LHCN-M2 (cell line): ENCODE results near the gene PTPRK. TPM values are rescaled to one million over a fixed set of nuclear protein-coding genes. Genes with fewer than 3 reads are reported as not detected.

Experiments
- DNase-seq: peaks from one replicate; pipeline ENCODE4 v3.0.0-alpha.2; 2012; ENCODE audit warnings: low read depth
- total RNA-seq: library from RNA; depleted of rRNA; stranded (reverse); fragments of >200 nt; gene quantifications from 2 replicates; pipeline ENCODE4 v1.2.3, GENCODE V29; 2014

The PTPRK gene
- total RNA-seq, 1 experiment from 2014 or later: 50.9 TPM

DNA sequence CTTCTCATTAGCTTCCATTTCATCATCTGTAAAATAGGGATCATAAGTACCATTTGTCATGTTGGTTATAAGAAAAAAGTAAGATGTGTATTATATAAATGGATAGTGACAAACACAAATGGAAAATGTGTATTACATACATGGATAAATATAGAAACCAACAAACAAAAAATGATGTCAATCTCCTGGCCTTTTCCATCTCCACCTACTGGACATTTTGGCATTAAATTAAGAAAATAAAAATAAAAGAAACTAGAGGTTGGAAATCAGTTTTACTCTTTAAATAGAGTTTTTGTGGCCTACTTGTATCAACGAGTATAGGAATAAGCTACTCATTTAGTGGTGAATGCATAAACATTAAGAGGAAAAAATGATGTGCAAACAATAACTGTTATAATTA lies 552.0 kb downstream of the PTPRK start:
- DNase-seq: no peak

GRCh38 chr6:127967708-127968107 lies 552.7 kb downstream of the PTPRK start:
- DNase-seq: no peak

DNA sequence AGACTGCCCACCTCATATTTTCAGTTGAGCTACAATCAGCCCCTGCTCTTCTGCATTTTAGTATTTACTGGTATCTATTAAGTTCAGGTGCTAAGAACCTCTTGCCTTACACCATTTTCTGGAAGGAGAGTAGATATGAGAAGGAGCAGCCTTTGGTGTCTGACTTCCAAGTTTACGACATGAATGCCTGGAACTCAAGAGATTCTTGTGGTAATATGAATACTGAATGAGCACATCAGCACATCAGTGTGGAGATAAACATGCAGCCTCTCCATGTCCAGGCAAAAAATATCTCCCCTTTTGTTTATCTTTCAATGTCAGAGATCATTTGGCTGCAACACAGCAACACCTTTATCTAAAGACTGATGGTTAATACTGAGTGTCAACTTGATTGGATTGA lies 553.8 kb downstream of the PTPRK start:
- DNase-seq: no peak

- DNase-seq: no peak
These were observed 556.9 kb downstream of the PTPRK start for GRCh38 chr6:127963495-127963894.

- DNase-seq: no peak
These were observed 560.5 kb downstream of the PTPRK start for GRCh38 chr6:127959869-127960268.

- DNase-seq: no peak
These were observed 563.4 kb downstream of the PTPRK start for GRCh38 chr6:127956956-127957355.

GRCh38 chr6:127956260-127956888 lies 564.0 kb downstream of the PTPRK start:
- DNase-seq: peak; percentile 44

DNA sequence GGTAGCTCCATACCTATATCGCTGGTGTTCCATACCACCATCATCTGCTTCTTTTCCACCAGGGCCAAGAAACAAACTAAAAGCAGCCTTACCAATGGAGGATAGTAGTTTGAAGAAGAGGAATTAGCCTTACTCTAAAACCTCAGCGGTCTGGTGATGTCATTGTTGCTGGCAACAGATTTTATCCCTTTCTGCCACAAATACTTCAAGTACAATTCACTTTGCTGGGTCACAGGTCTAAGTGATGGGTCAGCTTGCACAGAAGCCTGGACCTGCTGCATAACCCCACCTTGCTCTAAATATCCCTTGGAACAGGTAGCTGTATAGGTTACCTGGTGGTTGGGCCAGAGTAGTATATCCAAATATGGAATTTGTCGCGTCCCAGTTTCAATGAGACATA lies 566.3 kb downstream of the PTPRK start:
- no peak for DNase-seq

DNA sequence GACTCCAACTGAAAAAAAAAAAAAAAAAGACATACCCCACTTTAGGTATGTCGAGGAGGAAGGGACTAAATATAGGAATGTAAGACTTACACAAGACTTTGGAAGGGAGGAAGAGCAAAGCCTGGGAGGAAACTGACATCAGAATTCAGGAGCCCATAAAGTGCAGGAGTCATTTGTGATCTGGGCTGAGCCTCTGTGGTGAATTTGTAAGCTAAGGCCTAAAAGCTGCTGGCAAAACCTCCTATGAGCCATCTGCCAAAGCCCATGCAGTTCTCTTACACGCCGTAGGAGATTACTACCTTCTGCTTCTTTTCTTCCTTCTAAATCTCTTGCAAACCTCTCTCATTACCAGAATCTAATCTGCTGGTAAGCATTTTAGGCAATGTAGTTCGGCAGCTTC lies 567.6 kb downstream of the PTPRK start:
- no peak for DNase-seq

- DNase-seq: no peak
These were observed 568.2 kb downstream of the PTPRK start for GRCh38 chr6:127952176-127952575.

DNA sequence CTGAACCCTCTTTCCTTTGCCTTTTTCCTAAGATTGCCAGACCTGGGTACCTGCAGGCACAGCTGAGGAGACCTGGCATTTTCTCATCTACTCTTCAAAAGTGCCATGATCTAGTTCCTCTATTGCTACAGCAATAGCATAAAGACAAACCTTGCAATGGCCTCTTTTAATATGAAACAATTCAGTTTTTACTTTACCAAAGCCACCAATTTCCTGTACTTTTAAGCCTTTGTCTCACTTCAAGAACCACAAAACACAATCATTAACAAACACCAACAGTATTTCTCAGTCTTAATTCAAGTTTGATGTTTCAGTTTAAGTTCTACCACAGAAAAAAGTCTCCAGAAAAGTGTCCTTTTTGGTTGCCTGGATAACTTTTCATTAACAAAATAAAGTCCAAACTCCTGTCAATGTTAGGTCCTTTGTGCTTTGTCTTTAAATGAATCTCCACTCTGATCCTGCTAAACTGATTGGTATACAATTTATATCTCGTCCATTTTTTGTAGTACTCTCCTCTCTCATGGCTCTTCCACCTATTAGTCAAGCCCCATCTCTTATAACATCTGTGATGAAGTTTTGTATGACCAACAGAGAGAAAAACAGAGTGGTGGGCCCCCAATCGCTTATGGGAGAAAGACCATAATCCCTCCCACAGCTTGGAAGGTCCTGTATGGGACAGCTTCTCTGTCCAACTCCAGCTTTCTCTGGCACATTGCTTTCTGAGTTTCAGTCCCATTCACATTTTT lies 569.1 kb downstream of the PTPRK start:
- no peak for DNase-seq

GRCh38 chr6:127950566-127951145 lies 569.7 kb downstream of the PTPRK start:
- DNase-seq: no peak

DNA sequence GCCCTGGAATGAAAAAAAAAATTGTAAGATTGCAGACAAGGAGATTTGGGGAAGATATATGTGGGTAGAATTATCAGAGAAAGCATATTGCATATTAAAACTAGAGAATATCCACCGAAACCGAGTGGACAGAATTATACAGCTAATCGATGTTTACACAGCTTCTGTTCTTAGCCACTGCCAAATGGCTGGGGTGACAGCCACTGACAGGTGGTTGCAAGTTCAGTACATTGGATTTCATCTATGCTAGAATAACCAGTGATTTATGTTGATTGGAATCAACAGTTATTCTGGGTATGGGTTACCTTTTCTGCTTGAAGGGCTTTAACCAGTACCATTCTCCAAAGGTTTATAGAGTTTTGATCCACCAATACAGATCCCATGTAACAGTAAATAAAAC lies 571.1 kb downstream of the PTPRK start:
- DNase-seq: peak; percentile 39

DNA sequence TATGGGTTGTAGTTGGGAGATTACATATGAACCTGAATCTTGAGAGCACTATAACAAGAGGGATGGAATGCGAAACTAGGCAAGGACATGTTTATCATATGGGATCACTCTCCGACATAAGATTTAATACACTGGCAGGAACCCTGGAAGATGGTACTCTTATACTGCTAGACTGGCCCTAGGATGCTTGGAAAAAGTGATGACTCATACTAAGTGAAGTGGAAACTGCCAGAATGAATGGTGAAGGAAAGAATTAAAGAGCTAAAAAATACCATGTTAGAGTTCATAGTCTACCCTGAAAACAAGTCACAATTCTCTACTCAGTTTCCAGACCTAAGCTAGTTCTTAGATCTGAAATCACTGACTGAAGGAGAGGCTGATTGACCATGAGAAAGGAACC lies 574.0 kb downstream of the PTPRK start:
- DNase-seq: no peak

DNA sequence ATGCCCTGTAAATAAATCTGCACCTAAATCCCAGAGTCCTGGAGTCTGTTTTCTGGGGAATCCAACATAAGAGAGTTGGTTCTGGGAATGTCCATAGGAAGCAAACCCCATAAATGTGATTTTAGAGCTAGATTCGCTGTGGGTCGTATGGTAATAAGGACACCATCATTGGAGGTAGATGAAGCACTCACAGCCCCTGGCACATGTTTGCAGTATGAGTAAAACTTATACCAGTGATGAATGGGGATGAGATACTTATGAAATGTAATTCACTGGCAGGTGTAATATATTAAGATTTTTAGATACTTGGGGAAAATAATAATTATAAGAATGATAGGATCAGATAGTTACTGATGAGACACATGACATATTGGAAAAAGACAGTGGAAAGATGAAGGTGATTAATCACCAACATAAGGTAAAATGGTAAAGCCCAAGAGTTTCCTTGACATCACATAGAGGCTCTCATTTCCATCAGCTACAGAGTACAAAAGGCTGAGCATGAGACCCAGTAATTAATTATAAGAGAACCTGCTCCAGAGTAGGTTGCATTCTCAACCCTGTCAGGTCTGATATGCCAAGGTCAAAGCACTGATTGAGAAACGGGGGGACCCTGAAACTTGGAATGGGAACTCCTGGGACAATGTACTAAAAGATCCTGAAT lies 574.8 kb downstream of the PTPRK start:
- no peak for DNase-seq

DNA sequence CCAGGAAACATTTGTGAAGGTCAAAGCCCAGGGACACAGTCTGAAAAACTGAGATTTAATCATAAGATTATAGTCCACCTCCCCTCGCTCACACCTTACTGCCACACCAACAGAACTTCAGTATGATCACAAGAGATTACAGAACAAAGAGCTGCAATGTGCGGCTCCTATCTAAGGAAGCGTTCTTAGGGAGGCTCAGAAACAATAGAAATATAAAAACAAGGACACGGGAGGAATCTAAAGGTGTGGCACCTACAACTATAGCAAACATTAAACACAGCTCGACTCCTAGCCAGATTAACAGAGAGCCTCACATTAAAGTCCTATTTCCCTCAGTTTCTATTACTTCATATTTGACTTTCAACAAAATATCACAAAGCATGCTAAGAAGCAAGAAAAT lies 579.2 kb downstream of the PTPRK start:
- no peak for DNase-seq

DNA sequence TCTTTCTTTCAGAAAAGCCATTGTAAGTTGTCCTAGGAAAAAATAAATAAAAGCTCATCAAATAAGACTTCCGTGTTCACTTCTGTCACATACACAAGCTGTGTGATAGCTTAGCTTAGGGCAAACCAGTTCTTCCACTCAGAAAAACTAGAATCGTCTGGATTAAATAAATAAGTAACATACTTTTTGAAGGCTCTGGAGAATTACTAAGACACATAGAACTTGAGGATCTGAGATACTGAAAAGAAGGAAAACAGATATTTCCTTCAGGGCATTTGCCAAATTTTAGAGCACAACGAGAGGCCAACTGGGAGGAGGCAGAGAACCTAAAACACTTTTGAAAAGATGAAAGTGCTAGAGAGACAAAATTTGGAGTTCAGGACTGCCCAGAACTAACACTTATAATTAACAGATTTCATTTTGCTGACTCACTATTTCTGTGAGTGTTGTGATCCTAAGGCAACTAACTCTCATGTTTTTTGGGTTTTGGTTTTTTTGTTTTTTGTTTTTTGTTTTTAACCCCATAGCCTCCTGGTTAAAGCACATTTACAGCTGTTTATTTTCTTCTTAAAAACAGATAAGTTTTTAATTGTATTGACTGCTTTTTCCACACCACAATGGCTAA lies 580.8 kb downstream of the PTPRK start:
- DNase-seq: peak; percentile 31

GRCh38 chr6:127938701-127939100 lies 581.7 kb downstream of the PTPRK start:
- DNase-seq: peak; percentile 88

- no peak for DNase-seq
These were observed 582.7 kb downstream of the PTPRK start for GRCh38 chr6:127937747-127938146.

DNA sequence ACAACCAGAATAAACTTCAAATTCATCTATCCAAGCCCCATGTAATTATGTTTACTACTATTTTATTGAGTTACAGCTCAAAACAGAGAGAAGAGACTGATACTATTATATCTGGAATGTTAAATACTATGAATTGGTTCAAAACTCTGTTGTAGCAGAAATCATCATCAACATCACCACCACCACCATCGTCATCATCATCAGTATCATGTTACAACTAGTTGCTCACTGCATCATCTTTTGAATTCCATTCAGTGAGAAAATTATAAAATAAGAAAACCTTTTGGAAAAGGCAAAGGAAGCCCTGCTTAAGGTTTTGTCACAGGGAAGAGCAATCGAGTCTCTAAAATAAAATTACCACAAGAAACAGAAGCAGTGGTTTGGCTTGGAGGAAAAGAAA lies 583.3 kb downstream of the PTPRK start:
- DNase-seq: peak; percentile 42

- DNase-seq: no peak
These were observed 585.4 kb downstream of the PTPRK start for GRCh38 chr6:127934956-127935355.
